HG03175 (cell line): Measurements from ENCODE around the gene MAK.
"Not testable (repeated sequence)": the region's sequence is repeated elsewhere in the genome, so short reads cannot be mapped to it uniquely, and the experiment has no call there.

ENCODE experiments used
- ATAC-seq: cut with Tn5 transposase; IDR thresholded peaks from one replicate; pipeline ENCODE4 v1.9.1; 2021; ENCODE audit warnings: mild to moderate bottlenecking, moderate library complexity; ENCODE audit not compliant: unreplicated experiment

MAK gene

GRCh38 chr6:10792101-10792500 lies 46.2 kb downstream of the MAK start:
- ATAC-seq: no peak

GRCh38 chr6:10791673-10792072 lies 46.7 kb downstream of the MAK start:
- ATAC-seq: no peak

GRCh38 chr6:10779076-10779475 lies 59.3 kb downstream of the MAK start:
- no peak for ATAC-seq

- ATAC-seq: no peak
Measured at GRCh38 chr6:10778230-10778629, 60.1 kb downstream of the MAK start.

- no peak for ATAC-seq
Measured at GRCh38 chr6:10771371-10771894, 66.9 kb downstream of the MAK start.

- no peak for ATAC-seq
Measured at GRCh38 chr6:10769419-10769818, 68.9 kb downstream of the MAK start.

- ATAC-seq: no peak
Measured at GRCh38 chr6:10763006-10763405, 75.3 kb downstream of the MAK start.

- ATAC-seq: no peak
Measured at GRCh38 chr6:10759884-10760329, 78.4 kb downstream of the MAK start.

GRCh38 chr6:10759312-10759839 lies 79.0 kb downstream of the MAK start:
- ATAC-seq: no peak

GRCh38 chr6:10756085-10756484 lies 82.3 kb downstream of the MAK start:
- ATAC-seq: no peak

- ATAC-seq: not testable (repeated sequence)
Measured at GRCh38 chr6:10751757-10752156, 86.6 kb downstream of the MAK start.

- ATAC-seq: not testable (repeated sequence)
Measured at GRCh38 chr6:10750568-10750967, 87.8 kb downstream of the MAK start.

- no peak for ATAC-seq
Measured at GRCh38 chr6:10749734-10750133, 88.6 kb downstream of the MAK start.

GRCh38 chr6:10747251-10747972 lies 90.9 kb downstream of the MAK start, which contains the start of gene TMEM14B:
TSS of gene TMEM14B (plus strand) at chr6:10747805. CDS start at chr6:10749246, 1,441 bp downstream.
- ATAC-seq: peak; percentile 94

- no peak for ATAC-seq
Measured at GRCh38 chr6:10746915-10747250, 91.5 kb downstream of the MAK start.

GRCh38 chr6:10745116-10745515 lies 93.2 kb downstream of the MAK start:
- no peak for ATAC-seq

- no peak for ATAC-seq
Measured at GRCh38 chr6:10743515-10743914, 94.8 kb downstream of the MAK start.

GRCh38 chr6:10742251-10742650 lies 96.1 kb downstream of the MAK start:
- no peak for ATAC-seq

- not testable (repeated sequence) for ATAC-seq
Measured at GRCh38 chr6:10741643-10742042, 96.7 kb downstream of the MAK start.

- no peak for ATAC-seq
Measured at GRCh38 chr6:10740061-10740460, 98.3 kb downstream of the MAK start.

GRCh38 chr6:10736731-10737130 lies 101.6 kb downstream of the MAK start:
- no peak for ATAC-seq

GRCh38 chr6:10733863-10734262 lies 104.5 kb downstream of the MAK start:
- ATAC-seq: no peak
